ENCODE results near the gene ST3GAL2.

- TF ChIP-seq CTCF (conservative IDR thresholded peaks at IDR 0.05 in 1 of 2, IDR thresholded peaks at IDR 0.05 in 1 of 2; ENCODE audit: low read depth in 1 of 2, low read length in 2 of 2) (no peak), EZH2 (IDR thresholded peaks at IDR 0.05; ENCODE audit: low read length, missing control alignments) (no peak)
These were observed 5.6 kb upstream of the ST3GAL2 start for GRCh38 chr16:70444249-70445063.

Measured in fibroblast of lung (primary cell).